EL (cell line): ENCODE measurements around the gene NR2E3.
"Not testable (repeated sequence)": the region's sequence is repeated elsewhere in the genome, so short reads cannot be mapped to it uniquely, and the experiment has no call there.

ENCODE experiments used
- DNase-seq: peaks from one replicate; pipeline ENCODE4 v3.0.0-alpha.2; 2016

Gene NR2E3

GRCh38 chr15:71820127-71820526, 9.8 kb downstream of the NR2E3 start:
- DNase-seq = no peak

- no peak for DNase-seq
Measured at GRCh38 chr15:71821547-71822129, 11.3 kb downstream of the NR2E3 start.

- no peak for DNase-seq
Measured at GRCh38 chr15:71822890-71823630, 12.7 kb downstream of the NR2E3 start.

GRCh38 chr15:71823801-71824200, 13.4 kb downstream of the NR2E3 start:
- no peak for DNase-seq

GRCh38 chr15:71825021-71825730, 14.8 kb downstream of the NR2E3 start:
- no peak for DNase-seq

GRCh38 chr15:71826196-71826595, 15.8 kb downstream of the NR2E3 start:
- DNase-seq = no peak

GRCh38 chr15:71830981-71831380, 20.6 kb downstream of the NR2E3 start:
- DNase-seq = no peak

- DNase-seq = no peak
Measured at GRCh38 chr15:71841563-71841962, 31.2 kb downstream of the NR2E3 start.

GRCh38 chr15:71844916-71845315, 34.6 kb downstream of the NR2E3 start:
- DNase-seq = no peak

- DNase-seq = no peak
Measured at GRCh38 chr15:71853543-71853942, 43.2 kb downstream of the NR2E3 start.

- DNase-seq = not testable (repeated sequence)
Measured at GRCh38 chr15:71858232-71858631, 47.9 kb downstream of the NR2E3 start.
